HCT116 (cell line): ENCODE results near the gene SDK1. TPM values are rescaled to one million over a fixed set of nuclear protein-coding genes. Genes with fewer than 3 reads are reported as not detected.

Experiments
- ATAC-seq: fragments of 200-7000 bp; cut with Tn5 transposase; 2 replicates; pipeline ENCODE4 v1.9.1; 2020; ENCODE audit warnings: mild to moderate bottlenecking, moderate library complexity
- BruUV-seq: library from RNA; stranded (reverse); fragments of 400-500 nt; replicated peaks from 2 replicates; lab custom pipeline; 2021; lab: Mats Ljungman, UMichigan
- CTCF ChIA-PET: fragments of 300-600 bp; sonication (Branson Sonifier 250); formaldehyde crosslinking; loops from one replicate; lab custom pipeline; 2021; ENCODE audit warnings: antibody characterized with exemption; lab: Charles Lee
- POLR2A ChIA-PET: fragments of 300-600, 350-600 bp; sonication (Branson Sonifier 250); formaldehyde crosslinking; loops from one replicate; lab custom pipeline; 2021; ENCODE audit warnings: antibody characterized with exemption; lab: Charles Lee
- RAD21 ChIA-PET, 2 experiments: fragments of 300-600 bp; sonication (Branson Sonifier 250); formaldehyde crosslinking; loops; one replicate each; lab custom pipeline; 2023; ENCODE audit warnings: low total read pairs in 2 of 2; ENCODE audit not compliant: uncharacterized antibody in 2 of 2, unreplicated experiment in 2 of 2, low non-redundant PET in 1 of 2; lab: Charles Lee
- DNase-seq: peaks from one replicate; pipeline ENCODE4 v3.0.0-alpha.2; 2010; ENCODE audit warnings: low read depth, low spot score
- H2AFZ ChIP-seq: fragments of 200-600 bp; shearing (Covaris generic), sonication (generic); 2 replicates; pipeline ENCODE4 v1.6.1; 2017; ENCODE audit warnings: low read depth, mixed run types, mixed read lengths, antibody characterized with exemption, low read length; ENCODE audit not compliant: poor library complexity, severe bottlenecking
- H3K27ac ChIP-seq: 2 replicates; pipeline ENCODE4 v1.5.1; 2012; ENCODE audit warnings: low read depth, low read length
- H3K27me3 ChIP-seq: fragments of 200-600 bp; sonication (generic); 2 replicates; pipeline ENCODE4 v1.6.1; 2016; ENCODE audit warnings: mixed run types, low read length, mixed read lengths; ENCODE audit not compliant: insufficient read depth
- H3K36me3 ChIP-seq, 2 experiments: fragments of 200-500 bp in 1 of 2; fragments of 200-600 bp in 1 of 2; sonication (Bioruptor generic) in 1 of 2; sonication (generic) in 1 of 2; 2 replicates each; pipeline versions ENCODE4 v1.5.1 to v1.6.1; 2014 to 2016; ENCODE audit warnings: low read length in 2 of 2, inconsistent platforms in 1 of 2, mixed read lengths in 1 of 2, mixed run types in 1 of 2; ENCODE audit not compliant: insufficient read depth in 2 of 2, control insufficient read depth in 1 of 2
- H3K4me1 ChIP-seq, 2 experiments: fragments of 200-600 bp in 1 of 2; sonication (generic) in 1 of 2; 2 replicates each; pipeline versions ENCODE4 v1.5.1 to v1.6.1; 2012 to 2017; ENCODE audit warnings: low read length in 2 of 2, inconsistent platforms in 1 of 2, mild to moderate bottlenecking in 1 of 2, mixed read lengths in 1 of 2, mixed run types in 1 of 2, moderate library complexity in 1 of 2; ENCODE audit not compliant: insufficient read depth in 2 of 2, control insufficient read depth in 1 of 2
- H3K4me2 ChIP-seq: fragments of 200-600 bp; sonication (generic); 2 replicates; pipeline ENCODE4 v1.6.1; 2017; ENCODE audit warnings: mixed run types, low read length, mixed read lengths
- H3K4me3 ChIP-seq, 2 experiments: fragments of 200-600 bp in 1 of 2; sonication (generic) in 1 of 2; replicated peaks in 1 of 2; 2 replicates each; pipeline ENCODE4 v1.5.1; 2011 to 2016; ENCODE audit warnings: low read length in 2 of 2, control low read depth in 1 of 2, low read depth in 1 of 2, mild to moderate bottlenecking in 1 of 2, mixed read lengths in 1 of 2, mixed run types in 1 of 2
- H3K79me2 ChIP-seq: fragments of 200-600 bp; sonication (generic); 2 replicates; pipeline ENCODE4 v1.6.1; 2017; ENCODE audit warnings: mild to moderate bottlenecking, mixed run types, low read length, moderate library complexity, mixed read lengths; ENCODE audit not compliant: insufficient read depth
- H3K9ac ChIP-seq: fragments of 200-600 bp; sonication (generic); 2 replicates; pipeline ENCODE4 v1.6.1; 2016; ENCODE audit warnings: low read length, mixed read lengths
- H3K9me2 ChIP-seq: fragments of 200-600 bp; sonication (generic), shearing (Covaris generic); 2 replicates; pipeline ENCODE4 v1.6.1; 2017; ENCODE audit warnings: mixed run types, mild to moderate bottlenecking, moderate library complexity; ENCODE audit not compliant: insufficient read depth
- H3K9me3 ChIP-seq, 2 experiments: fragments of 200-500 bp in 1 of 2; fragments of 200-600 bp in 1 of 2; sonication (Bioruptor generic) in 1 of 2; sonication (generic) in 1 of 2; 2 replicates each; pipeline ENCODE4 v1.6.1; 2014 to 2017; ENCODE audit warnings: low read length in 2 of 2, mixed read lengths in 2 of 2, inconsistent platforms in 1 of 2, low read depth in 1 of 2, mild to moderate bottlenecking in 1 of 2, mixed run types in 1 of 2, moderate library complexity in 1 of 2; ENCODE audit not compliant: control insufficient read depth in 1 of 2, insufficient read depth in 1 of 2
- H4K20me1 ChIP-seq: fragments of 200-600 bp; sonication (generic), shearing (Covaris generic); 2 replicates; pipeline ENCODE4 v1.6.1; 2017; ENCODE audit warnings: mixed run types, mild to moderate bottlenecking, moderate library complexity; ENCODE audit not compliant: insufficient read depth
- CBX3 ChIP-seq: IDR thresholded peaks from 2 replicates; pipeline ENCODE4 v1.6.1; 2012; ENCODE audit warnings: low read depth
- CEBPB ChIP-seq: IDR thresholded peaks from 2 replicates; pipeline ENCODE4 v1.6.1; 2012; ENCODE audit warnings: low read depth
- EGR1 ChIP-seq: IDR thresholded peaks from 2 replicates; pipeline ENCODE4 v1.6.1; 2012; ENCODE audit warnings: low read depth
- ELF1 ChIP-seq: IDR thresholded peaks from 2 replicates; pipeline ENCODE4 v1.6.1; 2012; ENCODE audit warnings: low read depth, borderline replicate concordance
- EZH2 ChIP-seq: fragments of 200-600 bp; sonication (generic); IDR thresholded peaks from 2 replicates; pipeline ENCODE4 v1.6.1; 2017; ENCODE audit warnings: antibody characterized with exemption, mixed run types
- JUND ChIP-seq: IDR thresholded peaks from 2 replicates; pipeline ENCODE4 v1.6.1; 2012
- POLR2A ChIP-seq: IDR thresholded peaks from 2 replicates; pipeline ENCODE4 v1.7.0; 2011; ENCODE audit warnings: borderline replicate concordance; ENCODE audit not compliant: insufficient read depth, insufficient read length; ENCODE audit errors: extremely low read depth
- POLR2AphosphoS5 ChIP-seq: IDR thresholded peaks from 2 replicates; pipeline ENCODE4 v1.6.1; 2011; ENCODE audit warnings: mild to moderate bottlenecking, low read depth, low read length, moderate library complexity
- SP1 ChIP-seq: IDR thresholded peaks from 2 replicates; pipeline ENCODE4 v1.6.1; 2012; ENCODE audit warnings: low read depth
- SRF ChIP-seq: IDR thresholded peaks from 2 replicates; pipeline ENCODE4 v1.6.1; 2012; ENCODE audit warnings: low read depth
- TCF7L2 ChIP-seq: IDR thresholded peaks from 2 replicates; pipeline ENCODE4 v1.7.0; 2011; ENCODE audit warnings: borderline replicate concordance, inconsistent platforms; ENCODE audit not compliant: insufficient read depth, insufficient read length; ENCODE audit errors: extremely low read depth
- YY1 ChIP-seq: IDR thresholded peaks from 2 replicates; pipeline ENCODE4 v1.6.1; 2011; ENCODE audit warnings: low read length, low read depth, moderate library complexity, mild to moderate bottlenecking; ENCODE audit not compliant: insufficient replicate concordance; ENCODE audit errors: extremely low read depth
- ZFX ChIP-seq: fragments of 450-650 bp; IDR thresholded peaks from 2 replicates; pipeline ENCODE4 v1.6.1; 2017
- ZNF274 ChIP-seq: fragments of 200-500 bp; sonication (Bioruptor generic); IDR thresholded peaks from 2 replicates; pipeline ENCODE4 v1.6.1; 2014; ENCODE audit warnings: mild to moderate bottlenecking, low read depth, low read length, inconsistent platforms
- intact Hi-C: fragments of 100-400 bp; cut with micrococcal nuclease; formaldehyde crosslinking; loops from 2 replicates; pipeline ENCODE4 v1.10.0; 2022
- total RNA-seq: library from RNA; stranded (reverse); gene quantifications from one replicate; pipeline ENCODE4 v1.2.1, GENCODE V29; 2021; ENCODE audit not compliant: unreplicated experiment
- TF ChIP-seq, protein P1 (sequence below): IDR thresholded peaks from 2 replicates; pipeline ENCODE4 v1.6.1; 2012
- TF ChIP-seq, protein P2 (sequence below): IDR thresholded peaks from 2 replicates; pipeline ENCODE4 v1.6.1; 2012; ENCODE audit warnings: low read depth
- TF ChIP-seq, protein P3 (sequence below): IDR thresholded peaks from 2 replicates; pipeline ENCODE4 v1.6.1; 2011; ENCODE audit warnings: mild to moderate bottlenecking, low read length, moderate library complexity; ENCODE audit not compliant: insufficient replicate concordance; ENCODE audit errors: extremely low read depth

Gene SDK1
- total RNA-seq, 1 experiment from 2014 or later: 0.05 TPM

DNA sequence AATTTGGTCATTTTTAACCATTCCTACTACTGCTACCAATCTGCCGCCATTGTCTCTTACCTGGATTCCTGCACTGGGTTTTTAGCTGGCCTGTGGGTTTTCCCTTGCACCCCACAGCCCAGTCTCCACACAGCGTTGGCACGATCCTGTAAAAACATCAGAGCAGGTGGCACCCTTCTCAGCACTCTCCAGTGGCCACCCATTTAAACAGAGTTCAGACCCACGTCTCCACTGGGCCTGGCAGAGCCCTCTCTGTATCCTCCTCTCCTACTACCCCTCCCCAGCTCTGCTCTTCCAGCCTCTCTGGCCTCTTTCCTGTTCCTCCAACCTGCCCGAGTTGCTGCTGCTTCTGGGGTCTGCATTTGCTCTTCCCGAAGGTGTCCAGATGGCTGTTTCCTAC lies 259.4 kb downstream of the SDK1 start:
- DNase-seq (no peak), ATAC-seq (no peak)
- no peak overlapping the region for H3K4me2 ChIP-seq
- no peaks in the 10 kb centered on the region for H3K9me2 ChIP-seq
- H3K4me1 ChIP-seq: no peaks in the 10 kb centered on the region
- peaks cover 6% of the 10 kb centered on the region; the same call in 1 of the 2 replicates for H3K27me3 ChIP-seq
- no peaks in the 10 kb centered on the region for H3K9me3 ChIP-seq
- ChIA-PET POLR2A (no interaction called here), CTCF (no interaction called here), RAD21 (no interaction called here)
- BruUV-seq: no TSS peak
- TF ChIP-seq CBX3: no peak
- TF ChIP-seq ZNF274: no peak
- TF ChIP-seq SRF: no peak
- TF ChIP-seq, protein P1, sequence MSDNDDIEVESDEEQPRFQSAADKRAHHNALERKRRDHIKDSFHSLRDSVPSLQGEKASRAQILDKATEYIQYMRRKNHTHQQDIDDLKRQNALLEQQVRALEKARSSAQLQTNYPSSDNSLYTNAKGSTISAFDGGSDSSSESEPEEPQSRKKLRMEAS: no peak
- TF ChIP-seq JUND: no peak
- no peak for TF ChIP-seq EGR1
- TF ChIP-seq, protein P2, sequence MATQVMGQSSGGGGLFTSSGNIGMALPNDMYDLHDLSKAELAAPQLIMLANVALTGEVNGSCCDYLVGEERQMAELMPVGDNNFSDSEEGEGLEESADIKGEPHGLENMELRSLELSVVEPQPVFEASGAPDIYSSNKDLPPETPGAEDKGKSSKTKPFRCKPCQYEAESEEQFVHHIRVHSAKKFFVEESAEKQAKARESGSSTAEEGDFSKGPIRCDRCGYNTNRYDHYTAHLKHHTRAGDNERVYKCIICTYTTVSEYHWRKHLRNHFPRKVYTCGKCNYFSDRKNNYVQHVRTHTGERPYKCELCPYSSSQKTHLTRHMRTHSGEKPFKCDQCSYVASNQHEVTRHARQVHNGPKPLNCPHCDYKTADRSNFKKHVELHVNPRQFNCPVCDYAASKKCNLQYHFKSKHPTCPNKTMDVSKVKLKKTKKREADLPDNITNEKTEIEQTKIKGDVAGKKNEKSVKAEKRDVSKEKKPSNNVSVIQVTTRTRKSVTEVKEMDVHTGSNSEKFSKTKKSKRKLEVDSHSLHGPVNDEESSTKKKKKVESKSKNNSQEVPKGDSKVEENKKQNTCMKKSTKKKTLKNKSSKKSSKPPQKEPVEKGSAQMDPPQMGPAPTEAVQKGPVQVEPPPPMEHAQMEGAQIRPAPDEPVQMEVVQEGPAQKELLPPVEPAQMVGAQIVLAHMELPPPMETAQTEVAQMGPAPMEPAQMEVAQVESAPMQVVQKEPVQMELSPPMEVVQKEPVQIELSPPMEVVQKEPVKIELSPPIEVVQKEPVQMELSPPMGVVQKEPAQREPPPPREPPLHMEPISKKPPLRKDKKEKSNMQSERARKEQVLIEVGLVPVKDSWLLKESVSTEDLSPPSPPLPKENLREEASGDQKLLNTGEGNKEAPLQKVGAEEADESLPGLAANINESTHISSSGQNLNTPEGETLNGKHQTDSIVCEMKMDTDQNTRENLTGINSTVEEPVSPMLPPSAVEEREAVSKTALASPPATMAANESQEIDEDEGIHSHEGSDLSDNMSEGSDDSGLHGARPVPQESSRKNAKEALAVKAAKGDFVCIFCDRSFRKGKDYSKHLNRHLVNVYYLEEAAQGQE: no peak
- TF ChIP-seq TCF7L2: no peak
- TF ChIP-seq POLR2A: no peak
- TF ChIP-seq SP1: no peak
- TF ChIP-seq CEBPB: no peak
- no peak for TF ChIP-seq ZFX
- TF ChIP-seq ELF1: no peak
- no peak for TF ChIP-seq YY1
- TF ChIP-seq, protein P3, sequence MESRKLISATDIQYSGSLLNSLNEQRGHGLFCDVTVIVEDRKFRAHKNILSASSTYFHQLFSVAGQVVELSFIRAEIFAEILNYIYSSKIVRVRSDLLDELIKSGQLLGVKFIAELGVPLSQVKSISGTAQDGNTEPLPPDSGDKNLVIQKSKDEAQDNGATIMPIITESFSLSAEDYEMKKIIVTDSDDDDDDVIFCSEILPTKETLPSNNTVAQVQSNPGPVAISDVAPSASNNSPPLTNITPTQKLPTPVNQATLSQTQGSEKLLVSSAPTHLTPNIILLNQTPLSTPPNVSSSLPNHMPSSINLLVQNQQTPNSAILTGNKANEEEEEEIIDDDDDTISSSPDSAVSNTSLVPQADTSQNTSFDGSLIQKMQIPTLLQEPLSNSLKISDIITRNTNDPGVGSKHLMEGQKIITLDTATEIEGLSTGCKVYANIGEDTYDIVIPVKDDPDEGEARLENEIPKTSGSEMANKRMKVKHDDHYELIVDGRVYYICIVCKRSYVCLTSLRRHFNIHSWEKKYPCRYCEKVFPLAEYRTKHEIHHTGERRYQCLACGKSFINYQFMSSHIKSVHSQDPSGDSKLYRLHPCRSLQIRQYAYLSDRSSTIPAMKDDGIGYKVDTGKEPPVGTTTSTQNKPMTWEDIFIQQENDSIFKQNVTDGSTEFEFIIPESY: no peak
- TF ChIP-seq EZH2: no peak
- TF ChIP-seq POLR2AphosphoS5: no peak
- no peak overlapping the region for H2AFZ ChIP-seq
- no peak overlapping the region for H3K27ac ChIP-seq
- H3K9ac ChIP-seq: no peak overlapping the region
- no peaks in the 10 kb centered on the region for H3K36me3 ChIP-seq
- no peaks in the 10 kb centered on the region for H4K20me1 ChIP-seq
- intact Hi-C loops: no loop called here
- H3K79me2 ChIP-seq: no peaks in the 10 kb centered on the region
- no peak overlapping the region for H3K4me3 ChIP-seq
